ENCODE results near the gene LRP5. TPM values are rescaled to one million over a fixed set of nuclear protein-coding genes. Genes with fewer than 3 reads are reported as not detected.
"Not testable (repeated sequence)": the region's sequence is repeated elsewhere in the genome, so short reads cannot be mapped to it uniquely, and the experiment has no call there.

The LRP5 gene
- total and polyA plus RNA-seq, 8 donors = 11.8 to 152 (median 44.2) TPM

DNA sequence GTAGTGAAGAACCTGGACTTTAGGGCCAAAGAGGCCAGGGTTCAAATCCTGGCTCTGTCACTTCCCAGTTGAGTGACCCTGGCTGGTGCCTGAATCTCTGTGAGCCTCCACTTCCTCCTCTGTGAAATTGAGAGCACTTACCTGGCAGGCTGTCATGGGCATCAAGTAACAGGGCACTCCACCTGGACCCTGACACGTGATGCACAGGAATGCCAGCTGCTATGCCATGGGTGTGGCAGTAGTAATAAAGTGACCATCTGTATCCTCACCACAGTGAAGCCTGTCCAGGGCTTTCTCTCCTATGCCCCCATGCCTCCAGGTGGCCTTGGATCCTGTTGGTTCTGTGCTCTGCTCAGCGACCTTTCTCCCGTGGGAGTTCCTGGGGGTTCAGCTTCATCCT lies 118.4 kb downstream of the LRP5 start:
- Histone ChIP-seq H3K27me3 (no peaks in the 10 kb centered on the region), H3K36me3 (peaks cover 59 to 100% (median 98%) of the 10 kb centered on the region in 4 donors), H3K27ac (no peak overlapping the region), H3K9me3 (peaks cover 0 to 13% (median 11%) of the 10 kb centered on the region in 4 donors), H3K4me3 (no peak overlapping the region), H3K4me1 (no peaks in the 10 kb centered on the region)
- DNase-seq = no peak
- intact Hi-C loops (cut with DNase I; ENCODE audit: low total_unique reads) = no loop called here
- 70 to 93% (median 77%) methylated on average over 2 to 3 of the region's 3 CpGs for WGBS, 5 donors
- no peak for TF ChIP-seq POLR2AphosphoS5 (IDR thresholded peaks at IDR 0.05)
- no peak for TF ChIP-seq EP300 (IDR thresholded peaks at IDR 0.05)
- no peak for TF ChIP-seq POLR2A (IDR thresholded peaks at IDR 0.05)
- TF ChIP-seq, protein P1, sequence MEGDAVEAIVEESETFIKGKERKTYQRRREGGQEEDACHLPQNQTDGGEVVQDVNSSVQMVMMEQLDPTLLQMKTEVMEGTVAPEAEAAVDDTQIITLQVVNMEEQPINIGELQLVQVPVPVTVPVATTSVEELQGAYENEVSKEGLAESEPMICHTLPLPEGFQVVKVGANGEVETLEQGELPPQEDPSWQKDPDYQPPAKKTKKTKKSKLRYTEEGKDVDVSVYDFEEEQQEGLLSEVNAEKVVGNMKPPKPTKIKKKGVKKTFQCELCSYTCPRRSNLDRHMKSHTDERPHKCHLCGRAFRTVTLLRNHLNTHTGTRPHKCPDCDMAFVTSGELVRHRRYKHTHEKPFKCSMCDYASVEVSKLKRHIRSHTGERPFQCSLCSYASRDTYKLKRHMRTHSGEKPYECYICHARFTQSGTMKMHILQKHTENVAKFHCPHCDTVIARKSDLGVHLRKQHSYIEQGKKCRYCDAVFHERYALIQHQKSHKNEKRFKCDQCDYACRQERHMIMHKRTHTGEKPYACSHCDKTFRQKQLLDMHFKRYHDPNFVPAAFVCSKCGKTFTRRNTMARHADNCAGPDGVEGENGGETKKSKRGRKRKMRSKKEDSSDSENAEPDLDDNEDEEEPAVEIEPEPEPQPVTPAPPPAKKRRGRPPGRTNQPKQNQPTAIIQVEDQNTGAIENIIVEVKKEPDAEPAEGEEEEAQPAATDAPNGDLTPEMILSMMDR (IDR thresholded peaks at IDR 0.05) = no peak

DNA sequence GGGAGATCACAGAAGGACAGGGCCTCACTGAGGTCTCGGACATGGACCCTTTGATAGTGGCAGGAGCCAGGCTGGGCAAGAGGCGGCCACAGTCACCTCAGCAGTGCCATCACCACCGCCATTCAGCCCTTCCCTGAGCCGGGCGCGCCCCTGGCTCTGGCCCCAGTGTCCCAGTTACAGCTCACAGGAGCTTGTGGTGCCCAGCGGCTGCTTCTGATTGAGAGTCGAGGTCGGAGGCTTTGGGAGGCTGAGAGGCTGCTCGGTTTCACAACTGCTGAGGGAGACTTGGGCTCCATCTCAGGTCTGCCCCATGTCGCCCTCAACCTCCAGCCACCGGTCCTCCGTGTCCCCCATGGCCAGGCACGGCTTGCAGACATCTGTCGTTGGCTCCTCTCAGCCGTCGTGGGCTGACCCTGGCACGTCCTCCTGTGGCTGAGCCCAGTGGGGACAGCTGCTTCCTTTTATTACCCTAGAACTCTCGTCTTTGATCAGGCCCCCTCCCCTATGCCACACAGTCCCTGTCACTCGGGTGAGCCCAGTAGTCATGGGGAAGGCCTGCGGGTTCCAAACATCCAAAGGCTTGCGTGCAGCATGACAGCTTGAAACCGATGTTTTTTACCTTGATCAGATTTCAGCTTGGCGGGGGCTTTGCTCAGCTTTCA lies 119.7 kb downstream of the LRP5 start:
- peaks cover 0 to 13% (median 11%) of the 10 kb centered on the region in 4 donors for H3K9me3 ChIP-seq
- H3K36me3 ChIP-seq = peaks cover 53 to 100% (median 98%) of the 10 kb centered on the region in 4 donors
- 83 to 92% (median 85%) methylated on average over 17 to 24 of the region's 24 CpGs for WGBS, 5 donors
- peaks cover 0 to 4% (median 3%) of the 10 kb centered on the region in 4 donors for H3K4me1 ChIP-seq
- H3K27me3 ChIP-seq = no peaks in the 10 kb centered on the region
- no peak for TF ChIP-seq POLR2A (IDR thresholded peaks at IDR 0.05)
- TF ChIP-seq, protein P1 (IDR thresholded peaks at IDR 0.05) = no peak
- no peak overlapping the region for H3K4me3 ChIP-seq
- intact Hi-C loops (cut with DNase I; ENCODE audit: low total_unique reads) = no loop called here
- DNase-seq = no peak
- no peak overlapping the region for H3K27ac ChIP-seq

DNA sequence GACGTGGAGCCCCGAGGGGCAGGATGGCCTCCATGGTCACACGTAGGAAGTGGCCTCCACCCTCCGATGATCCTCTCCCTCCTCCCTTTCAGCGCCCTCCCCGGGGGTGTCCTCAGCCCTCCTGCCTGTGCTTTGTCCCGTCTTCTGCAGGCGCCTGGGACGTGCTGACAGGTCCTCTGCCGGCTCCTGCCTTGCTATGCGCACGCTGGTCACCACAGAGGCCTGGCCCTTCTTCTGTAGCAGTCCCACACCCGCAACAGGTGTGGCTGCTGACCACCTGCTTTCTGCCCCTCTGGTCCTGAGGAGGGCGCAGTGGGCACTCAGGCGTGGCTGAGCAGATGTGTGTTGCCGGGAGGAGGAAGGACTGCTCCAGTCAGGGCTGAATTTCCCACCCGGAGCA lies 120.5 kb downstream of the LRP5 start:
- 87 to 94% (median 89%) methylated on average over 17 of the region's 17 CpGs for WGBS, 5 donors
- Histone ChIP-seq H3K4me3 (no peak overlapping the region), H3K9me3 (peaks cover 0 to 13% (median 11%) of the 10 kb centered on the region in 4 donors), H3K36me3 (peaks cover 55 to 100% (median 99%) of the 10 kb centered on the region in 4 donors), H3K4me1 (peaks cover 0 to 12% (median 4%) of the 10 kb centered on the region in 4 donors), H3K27me3 (no peaks in the 10 kb centered on the region), H3K27ac (no peak overlapping the region)
- DNase-seq = no peak
- intact Hi-C loops (cut with DNase I; ENCODE audit: low total_unique reads) = no loop called here
- TF ChIP-seq, protein P1 (IDR thresholded peaks at IDR 0.05) = no peak
- TF ChIP-seq POLR2A (IDR thresholded peaks at IDR 0.05) (no peak), EP300 (IDR thresholded peaks at IDR 0.05) (no peak), POLR2AphosphoS5 (IDR thresholded peaks at IDR 0.05) (no peak)

DNA sequence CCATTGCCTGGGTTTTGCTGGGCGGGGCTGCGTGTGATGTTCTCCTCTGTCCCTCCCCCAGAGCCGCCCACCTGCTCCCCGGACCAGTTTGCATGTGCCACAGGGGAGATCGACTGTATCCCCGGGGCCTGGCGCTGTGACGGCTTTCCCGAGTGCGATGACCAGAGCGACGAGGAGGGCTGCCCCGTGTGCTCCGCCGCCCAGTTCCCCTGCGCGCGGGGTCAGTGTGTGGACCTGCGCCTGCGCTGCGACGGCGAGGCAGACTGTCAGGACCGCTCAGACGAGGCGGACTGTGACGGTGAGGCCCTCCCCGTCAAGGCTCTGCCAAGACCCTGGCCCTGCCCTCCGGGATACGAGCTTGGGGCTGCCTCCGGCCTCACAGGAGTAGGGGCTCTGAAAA lies 121.2 kb downstream of the LRP5 start:
- Histone ChIP-seq H3K9me3 (peaks cover 0 to 13% (median 11%) of the 10 kb centered on the region in 4 donors), H3K4me1 (peaks cover 0 to 15% (median 4%) of the 10 kb centered on the region in 4 donors), H3K36me3 (peaks cover 62 to 100% (median 99%) of the 10 kb centered on the region in 4 donors), H3K27me3 (no peaks in the 10 kb centered on the region), H3K4me3 (no peak overlapping the region), H3K27ac (no peak overlapping the region)
- no peak for TF ChIP-seq POLR2A (IDR thresholded peaks at IDR 0.05)
- TF ChIP-seq, protein P1 (IDR thresholded peaks at IDR 0.05) = no peak
- no peak for TF ChIP-seq POLR2AphosphoS5 (IDR thresholded peaks at IDR 0.05)
- no peak for TF ChIP-seq EP300 (IDR thresholded peaks at IDR 0.05)
- no peak for DNase-seq
- intact Hi-C loops (cut with DNase I; ENCODE audit: low total_unique reads) = no loop called here
- WGBS, 5 donors = 92 to 95% (median 93%) methylated on average over 23 to 31 of the region's 31 CpGs

DNA sequence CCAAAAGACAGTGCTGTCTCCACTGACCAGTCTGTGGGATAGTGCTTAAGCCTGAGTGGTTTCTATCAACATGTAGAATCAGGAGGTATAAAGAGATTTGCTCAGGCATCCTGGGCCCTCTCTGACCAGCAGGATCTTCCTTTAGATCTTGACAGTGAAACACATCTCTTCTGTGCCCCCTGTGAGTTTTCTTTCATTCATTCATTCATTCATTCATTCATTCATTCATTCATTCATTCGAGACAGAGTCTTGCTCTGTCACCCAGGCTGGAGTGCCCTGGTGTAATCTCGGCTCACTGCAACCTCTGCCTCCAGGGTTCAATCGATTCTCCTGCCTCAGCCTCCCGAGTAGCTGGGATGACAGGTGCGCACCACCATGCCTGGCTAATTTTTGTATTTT lies 121.8 kb downstream of the LRP5 start:
- peaks cover 0 to 15% (median 4%) of the 10 kb centered on the region in 4 donors for H3K4me1 ChIP-seq
- intact Hi-C loops (cut with DNase I; ENCODE audit: low total_unique reads); H3K27ac ChIP-seq; DNase-seq; H3K4me3 ChIP-seq; H3K27me3 ChIP-seq; H3K9me3 ChIP-seq: not testable (repeated sequence)
- 90 to 96% (median 94%) methylated on average over 5 of the region's 5 CpGs for WGBS, 5 donors
- H3K36me3 ChIP-seq = peaks cover 59 to 100% (median 100%) of the 10 kb centered on the region in 4 donors
